ENCODE results near the gene FMO4. TPM values are rescaled to one million over a fixed set of nuclear protein-coding genes. Genes with fewer than 3 reads are reported as not detected.

FMO4 gene
- total and polyA plus RNA-seq, 2 donors (not counting 3 experiments of a cell fraction or from before 2014, with no cell fraction given), result 0.25 to 0.33 TPM

GRCh38 chr1:171355727-171356126 lies 41.7 kb downstream of the FMO4 start:
- dilution Hi-C loops (cut with MboI; ENCODE audit: extremely low pct_ligation_motif_present, low sequenced_read_pairs) (no loop called here), intact Hi-C loops (cut with micrococcal nuclease) (no loop called here)
- Histone ChIP-seq H3K36me3 (ENCODE audit: control insufficient read depth in 2 of 2, extremely low read depth in 1 of 2, insufficient read depth in 2 of 2, low read length in 2 of 2) (no peaks in the 10 kb centered on the region), H3K79me2 (ENCODE audit: control insufficient read depth, insufficient read depth, low read length) (no peaks in the 10 kb centered on the region), H3K4me1 (ENCODE audit: control insufficient read depth, extremely low read depth, insufficient read depth, low read length) (no peaks in the 10 kb centered on the region), H3K9me3 (replicated peaks; ENCODE audit: control insufficient read depth, insufficient read depth, low read length) (no peaks in the 10 kb centered on the region), H3K27ac (ENCODE audit: insufficient read depth, low read depth, low read length) (no peak overlapping the region), H2AFZ (ENCODE audit: low read depth, low read length) (no peak overlapping the region), H3K9ac (replicated peaks; ENCODE audit: extremely low read depth, insufficient read depth, low read length) (no peak overlapping the region), H4K20me1 (replicated peaks; ENCODE audit: control insufficient read depth, extremely low read depth, insufficient read depth, low read length) (no peaks in the 10 kb centered on the region), H3K4me2 (ENCODE audit: insufficient read depth, low read length) (no peak overlapping the region), H3K4me3 (replicated peaks in 1 of 3; ENCODE audit: insufficient read depth in 1 of 3, low read depth in 1 of 3, low read length in 3 of 3) (no peak overlapping the region), H3K9me1 (replicated peaks; ENCODE audit: control insufficient read depth, extremely low read depth, insufficient read depth, low read length) (no peaks in the 10 kb centered on the region), H3K27me3 (ENCODE audit: control insufficient read depth in 2 of 2, insufficient read depth in 2 of 2, low read length in 2 of 2) (no peaks in the 10 kb centered on the region)
- no peak for FAIRE-seq
- ChIA-PET CTCF (interaction anchor here (2.2 kb wide), 1 partner anchor 42 kb away, joined by 5 read pairs; the partner anchor contains the start of gene FMO4), POLR2A (no interaction called here)
- BruUV-seq (replicated peaks), result no TSS peak
- TF ChIP-seq POLR2A (IDR thresholded peaks at IDR 0.05; ENCODE audit: low read depth, low read length) (no peak), MYC (IDR thresholded peaks at IDR 0.05; ENCODE audit: low read depth, low read length) (no peak), CTCF (IDR thresholded peaks at IDR 0.05; ENCODE audit: extremely low read depth in 1 of 2, insufficient read depth in 1 of 2, low read depth in 1 of 2, low read length in 2 of 2) (no peak), GATA2 (IDR thresholded peaks at IDR 0.05; ENCODE audit: insufficient read depth, insufficient read length, low read depth, low read length) (no peak), FOS (IDR thresholded peaks at IDR 0.05; ENCODE audit: borderline replicate concordance, insufficient read depth, low read length) (no peak), JUN (IDR thresholded peaks at IDR 0.05; ENCODE audit: borderline replicate concordance, insufficient read depth, insufficient read length, low read depth) (no peak), POLR2AphosphoS5 (IDR thresholded peaks at IDR 0.05; ENCODE audit: insufficient read depth, low read depth, low read length) (no peak)
- TF ChIP-seq, protein P1, sequence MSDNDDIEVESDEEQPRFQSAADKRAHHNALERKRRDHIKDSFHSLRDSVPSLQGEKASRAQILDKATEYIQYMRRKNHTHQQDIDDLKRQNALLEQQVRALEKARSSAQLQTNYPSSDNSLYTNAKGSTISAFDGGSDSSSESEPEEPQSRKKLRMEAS (IDR thresholded peaks at IDR 0.05; ENCODE audit: insufficient read depth, insufficient read length), result no peak
- DNase-seq (ENCODE audit: low read depth, low spot score), result no peak
